Erythroblast (primary cell): ENCODE results near the gene MAP7.

Source experiments
- GATA1 ChIP-seq: IDR thresholded peaks from 2 replicates; pipeline ENCODE4 v1.6.1; 2011; ENCODE audit warnings: low read depth, mild to moderate bottlenecking, control low read depth, low read length, moderate library complexity
- POLR2A ChIP-seq: IDR thresholded peaks from 2 replicates; pipeline ENCODE4 v1.6.1; 2011; ENCODE audit warnings: mild to moderate bottlenecking, low read length

- TF ChIP-seq POLR2A (no peak), GATA1 (no peak)
These were observed 205.1 kb downstream of the MAP7 start for GRCh38 chr6:136345145-136345544.
